Anterior cingulate cortex (tissue), 58 donors: Measurements from ENCODE around the gene SMTNL1.

ENCODE experiments used
- DNase-seq, 58 donors: peaks; one replicate each; lab custom pipeline; 2025; lab: John Stamatoyannopoulos, UW

Gene SMTNL1

DNA sequence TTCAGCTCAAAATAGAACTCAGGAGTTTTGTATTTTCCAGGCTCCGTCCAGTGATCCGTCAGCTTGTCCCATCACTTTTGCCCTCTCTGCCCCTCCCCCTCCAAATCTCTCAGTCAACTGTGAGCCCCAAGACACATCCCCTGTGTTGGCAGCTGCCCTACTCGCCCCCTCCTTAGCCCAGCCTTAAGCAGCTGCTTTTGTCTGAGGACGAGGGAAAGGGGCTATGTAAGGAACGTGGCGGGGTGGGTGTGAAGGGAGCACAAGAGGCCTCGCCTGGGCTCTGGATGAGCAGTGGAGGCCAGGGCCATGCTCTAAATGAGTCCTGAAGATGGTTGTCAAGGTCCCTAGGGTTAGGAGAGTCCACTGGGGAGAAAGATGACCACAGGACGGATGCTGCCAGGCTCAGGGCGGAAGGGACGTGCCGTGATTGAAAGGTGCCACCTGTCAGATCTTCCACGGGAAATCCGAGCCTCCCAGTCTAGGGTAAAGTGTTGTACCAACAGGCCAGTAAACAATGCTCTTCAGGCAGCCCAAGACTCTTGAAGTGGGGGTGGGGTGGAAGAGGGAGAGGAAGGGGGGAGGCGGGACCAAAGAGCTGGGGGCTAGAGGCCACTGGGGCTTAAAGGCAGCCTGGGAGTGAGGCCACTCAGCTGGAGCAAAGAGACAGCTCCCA lies at the start of gene SMTNL1:
Gene SMTNL1 (plus strand): TSS at position 649 of the 673 bp plus-strand sequence. CDS start 5,048 bp downstream, outside the sequence.
- no peak for DNase-seq

DNA sequence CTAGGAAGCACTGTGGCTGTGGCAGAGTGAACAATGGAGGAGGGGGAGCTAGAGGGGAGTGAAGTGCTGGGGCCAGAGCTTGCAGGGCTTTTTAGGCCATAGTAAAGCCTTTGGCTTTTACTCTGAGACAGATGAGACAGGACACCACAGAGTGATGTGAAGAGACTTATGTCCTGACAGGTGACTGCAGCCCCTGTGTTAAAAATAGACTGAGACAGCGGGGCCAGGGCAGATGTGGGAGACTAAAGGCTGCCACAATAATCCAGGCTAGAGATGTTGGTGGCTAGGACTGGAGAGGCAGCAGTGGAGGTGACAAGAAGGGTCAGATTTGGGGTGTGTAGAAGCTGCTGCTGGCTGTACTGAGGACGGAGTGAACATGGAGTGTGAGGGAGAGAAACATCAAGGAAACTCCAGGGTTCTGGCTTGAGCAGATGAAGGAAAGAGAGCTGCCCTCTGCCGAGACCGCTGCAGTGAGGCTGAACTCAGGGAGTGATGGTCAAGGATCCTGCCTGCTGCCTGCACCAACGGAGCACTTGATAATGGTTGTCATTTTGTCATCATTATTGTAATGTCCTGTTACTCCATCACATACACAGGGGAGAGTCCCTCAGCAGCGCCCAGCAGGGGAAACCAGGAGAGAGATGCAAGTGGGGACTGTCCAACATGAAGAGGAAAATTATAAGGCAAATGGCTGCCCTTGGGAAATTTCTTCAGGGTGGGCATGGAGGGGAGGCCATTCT lies 49.3 kb upstream of the SMTNL1 start:
- DNase-seq, result no peak

DNA sequence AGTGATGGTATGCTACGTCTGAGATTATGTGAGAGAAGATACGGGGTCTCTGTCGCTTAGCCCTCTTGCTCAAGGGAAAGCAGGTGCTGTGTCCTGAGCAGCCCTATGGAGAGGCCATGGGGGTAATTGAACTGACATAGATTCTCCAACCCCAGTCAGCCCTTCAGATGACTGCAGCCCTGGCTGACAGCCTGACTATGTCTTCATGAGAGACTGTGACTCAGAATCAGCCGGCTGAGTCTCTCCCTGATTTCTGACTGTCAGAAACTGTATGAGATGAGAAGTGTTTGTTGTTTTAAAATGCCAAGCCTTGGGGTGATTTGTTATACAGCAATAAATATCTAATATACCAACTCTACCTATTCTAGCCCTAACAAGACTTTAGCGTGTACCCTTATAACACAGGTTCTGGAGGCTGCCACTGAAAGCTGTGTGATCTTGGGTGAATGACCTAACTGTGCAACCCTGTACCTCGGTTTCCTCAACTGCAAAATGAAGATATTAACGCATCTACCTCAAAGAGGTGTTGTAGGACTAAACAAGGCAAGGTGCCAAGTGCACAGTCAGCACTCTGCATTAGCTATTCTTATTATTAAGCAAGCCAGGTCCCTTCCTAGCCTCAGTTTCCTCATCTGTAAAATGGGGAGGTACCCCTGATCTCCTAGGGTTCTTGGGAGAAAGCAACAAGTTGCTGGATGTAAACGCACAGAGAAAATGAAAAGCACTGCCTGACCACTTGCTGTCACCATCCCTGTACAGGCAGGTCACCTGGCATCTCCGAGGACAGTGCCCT lies 46.7 kb upstream of the SMTNL1 start:
- no peak for DNase-seq

DNA sequence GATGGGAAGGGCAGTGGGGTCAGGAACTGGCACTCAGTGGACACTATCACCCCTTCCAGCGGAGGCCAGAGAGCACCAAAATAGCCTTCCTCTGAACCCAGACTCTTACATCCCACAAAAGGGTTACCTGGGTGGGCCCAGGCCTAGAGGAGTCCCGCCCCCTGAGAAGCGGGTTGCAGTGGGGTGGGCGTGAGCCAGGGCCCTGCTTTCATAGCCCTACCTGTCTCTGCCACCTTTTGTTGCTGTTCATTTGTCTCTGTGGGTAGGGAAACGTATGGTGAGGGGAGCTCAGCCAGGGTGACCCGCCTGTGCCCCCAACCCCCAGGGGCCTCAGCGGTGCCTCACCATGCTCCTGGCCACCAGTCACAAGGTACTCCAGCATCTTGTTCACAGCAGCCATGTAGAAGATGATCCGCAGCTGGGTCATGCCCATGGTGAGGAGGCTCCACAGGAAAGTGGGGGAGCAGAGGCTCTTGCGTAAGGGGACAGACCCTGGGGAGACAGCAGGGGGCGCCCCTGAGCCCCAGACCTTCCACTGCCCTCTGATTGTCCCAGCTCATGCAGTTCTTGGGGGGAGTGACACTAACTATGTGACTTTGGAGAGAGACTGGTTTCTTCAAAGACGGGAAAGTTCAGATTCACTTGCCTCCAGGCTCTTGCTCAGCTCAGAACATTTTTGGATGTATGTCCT lies 45.9 kb upstream of the SMTNL1 start:
- DNase-seq, result peak in 2 of 58 donors; percentile 26 to 32

DNA sequence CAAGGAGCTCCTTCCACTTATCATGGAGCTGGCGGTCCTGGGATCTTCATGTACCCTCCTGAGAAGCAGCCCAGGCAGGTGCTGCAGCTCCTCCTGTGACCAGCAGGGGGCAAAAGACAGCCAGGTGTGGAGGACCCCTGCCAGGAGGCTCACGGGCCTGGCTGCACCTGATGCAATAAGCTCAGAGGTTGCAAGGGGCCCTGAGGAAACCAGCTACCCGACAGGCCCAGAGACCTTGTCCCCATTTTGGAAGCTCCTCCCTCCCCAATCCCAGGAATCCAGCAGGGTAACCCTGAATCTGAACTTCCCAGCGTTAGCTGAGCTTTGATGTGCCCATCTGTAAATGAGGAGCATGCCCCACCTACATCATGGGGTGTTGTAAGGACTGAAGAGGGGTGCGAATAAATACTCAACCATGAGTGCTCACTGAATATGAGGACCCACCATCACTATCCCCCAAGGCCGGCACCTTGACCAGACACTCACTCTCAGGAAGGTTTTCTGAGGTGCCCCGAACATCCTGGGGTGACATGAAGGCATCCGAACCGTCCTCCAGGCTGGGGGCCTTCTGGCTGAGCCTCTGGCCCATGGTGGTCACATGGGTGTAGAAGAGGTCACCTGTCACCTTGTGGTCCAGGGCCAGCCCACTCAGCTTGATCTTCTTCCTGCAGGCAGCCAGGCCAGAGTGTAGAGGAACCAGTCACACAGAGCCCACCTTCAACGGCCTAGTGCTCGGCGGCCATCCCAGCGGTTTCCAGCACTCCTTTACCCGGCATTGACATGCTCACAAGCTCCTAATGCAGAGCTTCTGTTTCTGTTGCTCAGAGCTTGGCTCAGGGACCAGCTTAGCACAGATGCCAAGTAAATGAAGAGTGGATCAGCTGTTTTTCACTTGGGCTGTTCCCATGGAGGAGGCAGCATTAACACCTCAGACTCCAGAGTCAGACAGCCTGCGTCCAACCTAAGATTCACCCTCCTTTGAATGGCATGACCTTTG lies 43.6 kb upstream of the SMTNL1 start:
- DNase-seq, result peak in 27 of 58 donors; percentile 10 to 68 (median 30)

DNA sequence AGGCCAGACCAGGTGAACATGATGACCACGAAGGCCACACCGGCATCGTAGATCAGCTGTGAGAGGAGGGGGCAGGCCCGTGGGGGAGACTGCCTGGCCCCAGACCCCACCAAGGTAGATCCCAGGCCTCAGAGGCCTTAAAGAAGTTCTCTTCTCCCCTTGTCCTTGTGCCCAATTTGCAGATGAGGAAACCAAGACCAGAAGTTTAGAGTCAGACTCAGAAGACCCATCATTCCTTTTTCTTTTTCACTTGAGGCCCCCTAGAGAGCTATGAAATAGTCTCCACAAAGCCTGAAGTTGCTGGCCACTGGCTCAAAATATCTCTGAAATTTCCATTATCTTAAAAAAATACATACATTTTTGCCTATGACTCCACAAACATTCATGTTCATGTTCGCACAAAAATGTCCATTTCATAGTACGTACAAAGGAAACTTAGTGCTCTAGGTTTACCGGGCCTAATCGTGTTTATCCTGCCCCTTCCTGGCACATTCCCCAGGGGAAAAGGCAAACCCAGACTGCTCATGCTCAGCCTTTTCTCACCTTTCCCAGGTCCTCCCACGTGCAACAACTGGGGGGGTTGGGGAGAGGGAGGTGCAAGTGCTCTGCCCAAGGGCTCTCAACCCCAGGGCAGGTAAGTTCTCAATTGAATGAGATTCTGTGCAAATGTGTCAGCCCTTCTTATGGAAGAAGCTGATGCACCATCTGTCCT lies 41.1 kb upstream of the SMTNL1 start:
- DNase-seq, result no peak

GRCh38 chr11:57497303-57498247 lies 39.8 kb upstream of the SMTNL1 start:
- no peak for DNase-seq

DNA sequence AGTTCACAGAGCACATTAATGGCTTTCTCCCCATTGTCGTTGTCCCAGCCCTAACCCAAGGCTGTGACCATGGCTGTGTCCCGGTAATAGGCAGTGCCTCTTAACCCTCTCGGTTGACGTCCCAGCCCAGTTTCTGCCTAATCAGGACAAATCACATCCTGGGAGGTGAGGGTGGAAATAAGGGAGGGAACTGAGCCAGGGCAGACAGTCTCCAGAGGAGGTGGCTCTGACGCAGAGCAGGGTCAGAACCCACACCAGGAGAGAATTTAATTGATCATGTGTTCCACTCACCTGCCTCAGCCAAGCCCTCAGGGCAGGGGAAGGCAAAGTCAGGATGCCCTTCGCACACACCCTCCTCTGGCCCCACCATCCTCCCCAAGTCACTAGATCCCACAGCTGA lies 38.9 kb upstream of the SMTNL1 start:
- no peak for DNase-seq

- DNase-seq, result peak in 57 of 58 donors; percentile 22 to 96 (median 83)
These were observed 37.9 kb upstream of the SMTNL1 start for GRCh38 chr11:57499413-57499982.

GRCh38 chr11:57499983-57500461 lies 37.4 kb upstream of the SMTNL1 start:
- DNase-seq, result no peak

DNA sequence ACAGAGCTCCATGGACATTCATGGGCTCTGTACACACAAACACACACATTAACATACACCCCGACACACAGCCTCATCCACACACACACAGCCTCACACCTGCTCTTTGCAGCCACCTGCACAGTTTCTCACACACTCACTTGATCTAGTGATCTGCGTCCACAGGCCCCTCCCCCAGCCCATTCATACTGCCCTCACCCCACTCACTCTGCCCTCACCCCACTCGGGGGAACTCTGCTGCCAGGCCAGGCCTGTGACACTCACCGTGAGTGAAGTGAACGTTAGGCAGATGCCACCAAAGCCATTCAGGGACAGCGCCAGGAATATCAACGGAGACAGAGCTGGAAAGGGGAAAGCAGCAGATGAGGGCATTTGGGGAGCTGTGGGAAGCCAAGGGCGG lies 36.9 kb upstream of the SMTNL1 start:
- DNase-seq, result peak in 1 of 58 donors; percentile 13

DNA sequence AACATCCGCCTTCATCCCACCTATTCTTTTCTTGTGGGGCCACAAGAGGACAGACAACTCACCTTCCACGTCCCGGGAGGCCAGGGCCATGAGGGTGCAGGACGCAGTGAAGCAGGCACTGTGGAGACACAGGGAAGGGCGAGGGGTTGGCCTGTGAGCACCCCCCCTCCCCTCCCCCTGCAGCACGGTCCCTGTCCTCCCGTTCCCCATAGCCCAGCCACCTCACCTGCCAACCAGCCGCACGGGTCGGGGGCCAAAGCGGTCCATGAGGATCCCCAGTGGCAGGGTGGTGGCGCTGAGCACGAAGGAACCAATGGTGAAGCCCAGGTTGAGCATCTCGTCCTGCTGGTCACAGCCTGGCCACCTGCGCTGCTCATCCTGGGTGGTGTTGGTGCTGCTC lies 36.5 kb upstream of the SMTNL1 start:
- no peak for DNase-seq

DNA sequence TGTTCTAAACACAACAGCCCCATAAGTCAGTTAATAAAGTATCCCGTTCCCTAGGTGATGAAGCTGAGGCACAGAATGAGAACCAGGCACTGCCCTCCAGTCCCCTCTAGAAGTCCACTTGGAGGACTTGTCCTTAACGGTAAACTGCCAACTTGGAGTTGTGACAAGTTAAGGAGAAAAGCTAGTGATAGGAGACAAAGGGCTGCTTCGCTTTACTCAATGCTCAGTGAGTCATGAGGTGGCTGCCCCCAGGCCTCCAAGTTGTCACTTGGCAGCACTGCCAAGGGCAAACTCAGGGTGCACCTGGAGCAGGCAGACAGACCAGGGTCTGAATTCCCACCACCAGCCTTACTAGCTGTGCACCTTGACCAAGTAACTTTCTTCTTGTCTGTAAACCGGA lies 35.4 kb upstream of the SMTNL1 start:
- peak in 1 of 58 donors; percentile 31 for DNase-seq

- DNase-seq, result no peak
These were observed 35.0 kb upstream of the SMTNL1 start for GRCh38 chr11:57502376-57502775.

GRCh38 chr11:57502870-57503269 lies 34.5 kb upstream of the SMTNL1 start:
- DNase-seq, result no peak

DNA sequence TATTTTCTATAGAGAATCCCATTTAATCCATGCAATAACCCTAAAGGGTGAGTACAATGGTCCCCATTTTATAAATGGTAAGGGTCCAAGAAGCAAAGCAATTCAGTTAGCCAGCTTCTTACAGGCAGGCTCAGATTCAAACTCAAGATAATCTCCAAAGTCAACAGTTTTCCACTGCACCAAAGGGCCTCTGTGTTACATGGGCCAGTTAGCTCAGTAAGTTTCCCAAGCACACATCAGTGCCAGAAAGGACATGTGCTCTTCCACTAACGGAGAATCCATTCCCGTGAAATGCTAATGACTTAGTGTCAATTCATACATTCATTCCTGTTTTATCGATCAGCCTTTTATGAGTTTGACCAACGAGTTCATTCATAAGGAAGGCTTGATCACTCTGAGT lies 32.9 kb upstream of the SMTNL1 start:
- no peak for DNase-seq

GRCh38 chr11:57506522-57506921 lies 30.9 kb upstream of the SMTNL1 start:
- no peak for DNase-seq
